K562 (cell line): ENCODE results near the gene IL3RA. TPM values are rescaled to one million over a fixed set of nuclear protein-coding genes. Genes with fewer than 3 reads are reported as not detected.

Experiments
- ATAC-seq: fragments of 200-7000 bp; cut with Tn5 transposase; 3 replicates; pipeline ENCODE4 v1.9.1; 2020; ENCODE audit warnings: moderate library complexity
- BruUV-seq: library from RNA; stranded (reverse); fragments of 400-500 nt; replicated peaks from 2 replicates; lab custom pipeline; 2021; lab: Mats Ljungman, UMichigan
- CTCF ChIA-PET: fragments of 300-600 bp; formaldehyde crosslinking; extraction: SDS; loops from one replicate; lab custom pipeline; 2021; ENCODE audit warnings: low intra/inter-chr PET ratio; lab: Yijun Ruan, JAX
- POLR2A ChIA-PET: fragments of 300-600, 350-650 bp; sonication (Branson Sonifier 250); formaldehyde crosslinking; extraction: SDS; loops from one replicate; lab custom pipeline; 2021; ENCODE audit warnings: antibody characterized with exemption, inconsistent platforms; lab: Yijun Ruan, JAX
- DNase-seq, 4 experiments: peaks; one replicate each; pipeline versions ENCODE4 v3.0.0 to v3.0.0-alpha.2; 2011 to 2018; ENCODE audit warnings: low spot score in 3 of 4, mixed read lengths in 3 of 4; ENCODE audit errors: extremely low read depth in 1 of 4
- FAIRE-seq: peaks from 2 replicates; lab custom pipeline; 2011; peaks lifted over from hg19 to GRCh38; lab: Jason Lieb, UNC
- H2AFZ ChIP-seq: 2 replicates; pipeline ENCODE4 v1.6.0; 2011; ENCODE audit warnings: low read depth, low read length, control low read depth, inconsistent platforms
- H3K27ac ChIP-seq: fragments of 200-600 bp; 3 replicates; pipeline ENCODE4 v1.8.0; 2011; ENCODE audit warnings: low read depth, mild to moderate bottlenecking, control low read depth, inconsistent platforms, low read length, moderate library complexity, mixed read lengths; ENCODE audit errors: extremely low read depth
- H3K27me3 ChIP-seq, 2 experiments: fragments of 300-600 bp in 1 of 2; 2 replicates in 1 of 2; 3 replicates in 1 of 2; pipeline versions ENCODE4 v1.6.0 to v1.8.0; 2011; ENCODE audit warnings: inconsistent platforms in 2 of 2, low read length in 2 of 2, mild to moderate bottlenecking in 1 of 2, mixed read lengths in 1 of 2, moderate library complexity in 1 of 2; ENCODE audit not compliant: control insufficient read depth in 2 of 2, insufficient read depth in 2 of 2
- H3K36me3 ChIP-seq: fragments of 300-600 bp; 3 replicates; pipeline ENCODE4 v1.8.0; 2011; ENCODE audit warnings: mild to moderate bottlenecking, low read length, inconsistent platforms; ENCODE audit not compliant: control insufficient read depth, insufficient read depth
- H3K4me1 ChIP-seq, 2 experiments: fragments of 200-600 bp in 1 of 2; replicated peaks in 1 of 2; 2 replicates in 1 of 2; 3 replicates in 1 of 2; pipeline versions ENCODE4 v1.5.1 to v1.8.0; 2011; ENCODE audit warnings: inconsistent platforms in 2 of 2, low read length in 2 of 2, mild to moderate bottlenecking in 1 of 2, mixed read lengths in 1 of 2, moderate library complexity in 1 of 2; ENCODE audit not compliant: control insufficient read depth in 2 of 2, insufficient read depth in 2 of 2
- H3K4me2 ChIP-seq: 2 replicates; pipeline ENCODE4 v1.6.1; 2011; ENCODE audit warnings: low read length, control low read depth, inconsistent platforms, mixed read lengths; ENCODE audit not compliant: insufficient read depth
- H3K4me3 ChIP-seq: fragments of 200-600 bp; sonication (generic), shearing (Covaris generic); 2 replicates; pipeline ENCODE4 v1.5.1; 2016; ENCODE audit warnings: control low read depth, inconsistent platforms
- H3K79me2 ChIP-seq: fragments of 200-600 bp; 3 replicates; pipeline ENCODE4 v1.8.0; 2011; ENCODE audit warnings: low read length, inconsistent platforms; ENCODE audit not compliant: control insufficient read depth, insufficient read depth
- H3K9ac ChIP-seq, 2 experiments: 2 replicates each; pipeline versions ENCODE4 v1.6.0 to v1.6.1; 2011; ENCODE audit warnings: low read depth in 2 of 2, low read length in 2 of 2, control low read depth in 1 of 2, inconsistent platforms in 1 of 2, mild to moderate bottlenecking in 1 of 2, mixed read lengths in 1 of 2; ENCODE audit not compliant: insufficient read depth in 1 of 2
- H3K9me1 ChIP-seq: one replicate; pipeline ENCODE4 v1.6.0; 2011; ENCODE audit warnings: inconsistent platforms, mild to moderate bottlenecking, low read length, moderate library complexity; ENCODE audit not compliant: control insufficient read depth, insufficient read depth
- H3K9me3 ChIP-seq: replicated peaks from 2 replicates; pipeline ENCODE4 v1.5.1; 2011; ENCODE audit warnings: low read depth, low read length, inconsistent platforms; ENCODE audit not compliant: control insufficient read depth, insufficient read depth
- H4K20me1 ChIP-seq: replicated peaks from 2 replicates; pipeline ENCODE4 v1.6.1; 2011; ENCODE audit warnings: low read length, inconsistent platforms, mixed read lengths; ENCODE audit not compliant: control insufficient read depth, insufficient read depth
- CBX2 ChIP-seq: fragments of 200-600 bp; sonication (generic); IDR thresholded peaks from one replicate; pipeline ENCODE4 v1.6.1; 2012; ENCODE audit warnings: mild to moderate bottlenecking, low read length, inconsistent platforms; ENCODE audit not compliant: insufficient read depth, poor library complexity, severe bottlenecking
- RBFOX2 ChIP-seq: fragments of 200-400 bp; formaldehyde crosslinking; IDR thresholded peaks from 2 replicates; pipeline ENCODE4 v1.6.1; 2017; ENCODE audit warnings: low read depth, mild to moderate bottlenecking, low read length, moderate library complexity
- RBM25 ChIP-seq: fragments of 200-400 bp; formaldehyde crosslinking; IDR thresholded peaks from 2 replicates; pipeline ENCODE4 v1.6.1; 2018; ENCODE audit warnings: low read length, low read depth, moderate library complexity; ENCODE audit not compliant: severe bottlenecking
- SREBF1 ChIP-seq: fragments of 150-350 bp; IDR thresholded peaks from 2 replicates; pipeline ENCODE4 v1.6.1; 2014; ENCODE audit warnings: antibody characterized with exemption, low read depth, low read length, borderline replicate concordance
- ZNF121 ChIP-seq: sonication (generic); formaldehyde crosslinking; conservative IDR thresholded peaks from 2 replicates; pipeline ENCODE4 v1.8.0; 2022; ENCODE audit warnings: missing genetic modification reagents
- ZNF140 ChIP-seq: fragments of 250-450 bp; sonication (Bioruptor Pico); IDR thresholded peaks from 2 replicates; pipeline ENCODE4 v1.8.0; 2021; ENCODE audit warnings: moderate library complexity, mild to moderate bottlenecking, inconsistent platforms
- WGBS: fragments of 100-300 bp; shearing (Covaris generic); methylation state at CpG from one replicate; pipeline ENCODE4 v1.1.6; 2016; ENCODE audit warnings: low coverage, mixed read lengths; ENCODE audit not compliant: insufficient coverage; ENCODE audit errors: missing lambda C conversion rate; 5-methylcytosine and 5-hydroxymethylcytosine counted together
- in situ Hi-C: fragments of 300-500 bp; cut with MboI; formaldehyde crosslinking; loops from 4 replicates; pipeline ENCODE4 v1.15.0; 2018; ENCODE audit warnings: inconsistent platforms, mixed read lengths
- intact Hi-C: fragments of 100-400 bp; cut with micrococcal nuclease; formaldehyde crosslinking; loops from 2 replicates; pipeline ENCODE4 v1.14.2; 2022
- polyA plus RNA-seq, 8 experiments: library from polyadenylated mRNA; depleted of rRNA in 4 of 8; stranded (reverse) in 5 of 8; unstranded in 3 of 8; fragments of >200 nt; fragmentation: Nextera tagmentation in 2 of 8; fragmentation: Illumina TruSeq in 1 of 8; extraction: Ambion mirVana in 2 of 8; extraction: Trizol in 1 of 8; gene quantifications; 2 replicates each; pipeline versions ENCODE4 v1.2.1 to v1.2.3, GENCODE V29; 2011 to 2014; ENCODE audit warnings: inconsistent platforms in 1 of 8, missing spikeins in 1 of 8
- total RNA-seq, 7 experiments: library from RNA; depleted of rRNA in 6 of 7; stranded (reverse); fragments of >200 nt in 6 of 7; fragmentation: Illumina TruSeq in 2 of 7; extraction: Trizol in 2 of 7; gene quantifications; 2 replicates each; pipeline versions ENCODE4 v1.2.1 to v1.2.3, GENCODE V29; 2011 to 2021; ENCODE audit warnings: low replicate concordance in 1 of 7

The IL3RA gene
- total and polyA plus RNA-seq, 9 of the 15 experiments (the other 6 are each of a cell fraction or from before 2014, with no cell fraction given): not detected

DNA sequence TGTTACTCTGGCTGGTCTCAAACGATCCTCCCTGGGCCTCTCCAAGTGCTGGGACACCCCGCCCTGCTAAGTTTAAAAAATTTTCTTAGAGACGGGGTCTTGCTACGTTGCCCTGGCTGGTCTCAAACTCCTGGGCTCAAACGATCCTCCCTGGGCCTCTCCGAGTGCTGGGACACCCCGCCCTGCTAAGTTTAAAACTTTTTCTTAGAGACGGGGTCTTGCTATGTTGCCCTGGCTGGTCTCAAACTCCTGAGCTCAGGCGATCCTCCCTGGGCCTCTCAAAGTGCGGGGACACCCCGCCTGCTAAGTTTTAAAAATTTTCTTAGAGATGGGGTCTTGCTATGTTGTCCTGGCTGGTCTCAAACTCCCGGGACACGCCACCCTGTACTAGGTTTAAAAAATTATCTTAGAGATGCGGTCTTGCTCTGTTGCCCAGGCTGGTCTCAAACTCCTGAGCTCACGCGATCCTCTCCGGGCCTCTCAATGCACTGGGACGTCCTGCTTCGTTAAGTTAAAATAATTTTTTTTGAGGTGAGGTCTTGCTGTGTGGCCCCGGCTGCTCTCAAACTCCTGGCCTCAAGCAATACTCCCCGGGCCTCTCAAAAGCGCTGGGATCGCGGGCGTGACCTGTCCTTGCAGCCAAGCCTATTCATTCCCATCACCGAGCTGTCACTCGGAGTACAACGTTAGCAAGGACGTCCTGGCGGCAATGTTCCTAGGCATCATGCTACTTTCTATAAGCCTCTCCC is 54.2 kb downstream of the IL3RA start:
- H3K79me2 ChIP-seq: peaks cover 63% of the 10 kb centered on the region
- POLR2A ChIA-PET: no interaction called here
- CTCF ChIA-PET: no interaction called here
- H3K27me3 ChIP-seq: no peaks in the 10 kb centered on the region
- ATAC-seq: no peak
- H3K4me2 ChIP-seq: peak overlapping the region; percentile 97
- peak overlapping the region; percentile 98 to 100 for H3K9ac ChIP-seq
- BruUV-seq: no TSS peak
- H3K4me1 ChIP-seq: peaks cover 0 to 64% of the 10 kb centered on the region in 2 experiments; a peak in 4 of 5 replicates
- peaks cover 57% of the 10 kb centered on the region; the same call in 2 of the 3 replicates for H3K36me3 ChIP-seq
- 10% methylated on average over 29 of the region's 30 CpGs for WGBS
- TF ChIP-seq RBM25: peak; percentile 4
- TF ChIP-seq CBX2: no peak
- TF ChIP-seq RBFOX2: peak; percentile 6; the same call in 1 of the 2 replicates
- peak; percentile 77 for TF ChIP-seq ZNF121 (CRISPR knock-in tag)
- TF ChIP-seq SREBF1: no peak
- no peak for TF ChIP-seq ZNF140 (CRISPR knock-in tag)
- FAIRE-seq: no peak
- H4K20me1 ChIP-seq: peaks cover 40% of the 10 kb centered on the region
- H3K9me1 ChIP-seq: peaks cover 8% of the 10 kb centered on the region
- intact Hi-C loops (no loop called here), in situ Hi-C loops (no loop called here)
- H2AFZ ChIP-seq: no peak overlapping the region
- H3K4me3 ChIP-seq: peak overlapping the region; percentile 86
- peak overlapping the region; percentile 97 for H3K27ac ChIP-seq
- H3K9me3 ChIP-seq: no peaks in the 10 kb centered on the region
- DNase-seq: no peak
